Epithelial cell of prostate (primary cell): ENCODE results near the gene SMARCB1.
A peak's percentile ranks its signal among the peaks of the same experiment; 100 is the strongest.
"Not testable (repeated sequence)": the region's sequence is repeated elsewhere in the genome, so short reads cannot be mapped to it uniquely, and the experiment has no call there.

Experiments used
- DNase-seq: peaks from one replicate; pipeline ENCODE4 v3.0.0-alpha.2; 2011; ENCODE audit warnings: low read depth, low spot score
- H3K27ac ChIP-seq: fragments of 450-650 bp; 2 replicates; pipeline ENCODE4 v1.5.1; 2017; ENCODE audit warnings: mild to moderate bottlenecking

The SMARCB1 gene

GRCh38 chr22:23841292-23841691, 54.5 kb downstream of the SMARCB1 start:
- no peak overlapping the region for H3K27ac ChIP-seq
- no peak for DNase-seq

- no peak for DNase-seq
Measured at GRCh38 chr22:23841736-23842445, 55.1 kb downstream of the SMARCB1 start.

GRCh38 chr22:23842599-23842998, 55.8 kb downstream of the SMARCB1 start:
- no peak for DNase-seq
- H3K27ac ChIP-seq, result no peak overlapping the region

More at GRCh38 chr22:23841736-23842445, 55.1 kb downstream of the SMARCB1 start:
- H3K27ac ChIP-seq, result no peak overlapping the region

- no peak for DNase-seq
- H3K27ac ChIP-seq, result no peak overlapping the region
Measured at GRCh38 chr22:23844739-23845202, 58.0 kb downstream of the SMARCB1 start.

GRCh38 chr22:23845265-23846080, 58.7 kb downstream of the SMARCB1 start:
- H3K27ac ChIP-seq, result peak overlapping the region; percentile 74
- DNase-seq, result no peak

- H3K27ac ChIP-seq, result peak overlapping the region; percentile 74
- DNase-seq, result no peak
Measured at GRCh38 chr22:23846081-23846469, 59.3 kb downstream of the SMARCB1 start.

GRCh38 chr22:23847310-23847920, 60.6 kb downstream of the SMARCB1 start:
- no peak for DNase-seq
- peak overlapping the region; percentile 74 for H3K27ac ChIP-seq

GRCh38 chr22:23847991-23848864, 61.5 kb downstream of the SMARCB1 start:
- DNase-seq, result no peak

GRCh38 chr22:23849009-23850006, 62.5 kb downstream of the SMARCB1 start:
- no peak overlapping the region for H3K27ac ChIP-seq
- no peak for DNase-seq

More at GRCh38 chr22:23847991-23848864, 61.5 kb downstream of the SMARCB1 start:
- H3K27ac ChIP-seq, result no peak overlapping the region

GRCh38 chr22:23850136-23850611, 63.4 kb downstream of the SMARCB1 start:
- no peak for DNase-seq
- no peak overlapping the region for H3K27ac ChIP-seq

GRCh38 chr22:23856721-23857605, 70.2 kb downstream of the SMARCB1 start:
- no peak for DNase-seq
- H3K27ac ChIP-seq, result peak overlapping the region; percentile 59

- DNase-seq, result peak; percentile 82
- peak within 1 kb of the TSS; percentile 59 for H3K27ac ChIP-seq
Measured at GRCh38 chr22:23857606-23858483, 71.1 kb downstream of the SMARCB1 start, which contains the start of gene SLC2A11. Gene SLC2A11 (plus strand): TSS chr22:23857875. CDS start chr22:23858000, 125 bp downstream.

- H3K27ac ChIP-seq, result no peak overlapping the region
- DNase-seq, result no peak
Measured at GRCh38 chr22:23858484-23858815, 71.7 kb downstream of the SMARCB1 start.

GRCh38 chr22:23859201-23859600, 72.4 kb downstream of the SMARCB1 start:
- H3K27ac ChIP-seq, result no peak overlapping the region
- no peak for DNase-seq

- DNase-seq, H3K27ac ChIP-seq: not testable (repeated sequence)
Measured at GRCh38 chr22:23860187-23860586, 73.4 kb downstream of the SMARCB1 start.

GRCh38 chr22:23862103-23862502, 75.3 kb downstream of the SMARCB1 start:
- DNase-seq, result no peak
- no peak overlapping the region for H3K27ac ChIP-seq
